AG04450 (cell line): ENCODE results near the gene NPLOC4. TPM values are rescaled to one million over a fixed set of nuclear protein-coding genes. Genes with fewer than 3 reads are reported as not detected.

Experiments
- CTCF ChIA-PET: fragments of 300-600, 350-600 bp; formaldehyde crosslinking; extraction: SDS; loops from one replicate; lab custom pipeline; 2022; ENCODE audit warnings: antibody characterized with exemption, inconsistent platforms; lab: Charles Lee
- POLR2A ChIA-PET: fragments of 350-600 bp; formaldehyde crosslinking; extraction: SDS; loops from one replicate; lab custom pipeline; 2021; ENCODE audit warnings: antibody characterized with exemption, inconsistent platforms; lab: Yijun Ruan, JAX
- DNase-seq: peaks from one replicate; pipeline ENCODE4 v3.0.0-alpha.2; 2011; ENCODE audit warnings: low read depth, low spot score
- H3K27ac ChIP-seq: one replicate; pipeline ENCODE4 v1.5.1; 2012; ENCODE audit warnings: low read depth, low read length, control low read depth
- H3K27me3 ChIP-seq: one replicate; pipeline ENCODE4 v1.6.0; 2012; ENCODE audit warnings: low read length; ENCODE audit not compliant: control insufficient read depth, insufficient read depth
- H3K4me3 ChIP-seq: 2 replicates; pipeline ENCODE4 v1.5.1; 2011; ENCODE audit warnings: mild to moderate bottlenecking, low read depth, low read length, control low read depth
- H3K9me3 ChIP-seq: 2 replicates; pipeline ENCODE4 v1.5.1; 2012; ENCODE audit warnings: low read length; ENCODE audit not compliant: control insufficient read depth, insufficient read depth
- CTCF ChIP-seq: IDR thresholded peaks from 2 replicates; pipeline ENCODE4 v1.5.1; 2011; ENCODE audit warnings: low read depth, low read length, control low read depth, inconsistent platforms
- polyA plus RNA-seq: library from polyadenylated mRNA; depleted of rRNA; stranded (reverse); fragments of >200 nt; gene quantifications from 2 replicates; pipeline ENCODE4 v1.2.3, GENCODE V29; 2011

Gene NPLOC4
- polyA plus RNA-seq, 1 experiment: 66.5 TPM

GRCh38 chr17:81603846-81604610, 32.9 kb downstream of the NPLOC4 start:
- TF ChIP-seq CTCF: no peak
- Histone ChIP-seq H3K27ac (no peak overlapping the region), H3K4me3 (no peak overlapping the region), H3K9me3 (no peaks in the 10 kb centered on the region; the same call in 1 of the 2 replicates), H3K27me3 (no peaks in the 10 kb centered on the region)
- CTCF ChIA-PET: no interaction called here
- POLR2A ChIA-PET: no interaction called here
- no peak for DNase-seq

- H3K27ac ChIP-seq: no peak overlapping the region
- no peak overlapping the region for H3K4me3 ChIP-seq
- TF ChIP-seq CTCF: peak; percentile 91
- no peaks in the 10 kb centered on the region for H3K27me3 ChIP-seq
- H3K9me3 ChIP-seq: no peaks in the 10 kb centered on the region
- ChIA-PET POLR2A (interaction anchor here (0.6 to 2.4 kb wide), 4 partner anchors 22 to 93 kb away, joined by 5 to 12 read pairs (median 10); partner anchors contain the start of gene ACTG1), CTCF (interaction anchor here (0.6 to 2.9 kb wide), 35 partner anchors 10 to 349 kb away, joined by 3 to 28 read pairs (median 5); partner anchors contain the start of genes ARL16, FAAP100 and HGS)
- DNase-seq: peak; percentile 38
These were observed 35.3 kb downstream of the NPLOC4 start for GRCh38 chr17:81601525-81602120.

GRCh38 chr17:81599719-81600486, 37.0 kb downstream of the NPLOC4 start:
- TF ChIP-seq CTCF: no peak
- no peak for DNase-seq
- H3K27ac ChIP-seq: no peak overlapping the region
- no peak overlapping the region for H3K4me3 ChIP-seq
- POLR2A ChIA-PET: interaction anchor here (0.7 to 2.4 kb wide), 7 partner anchors 20 to 89 kb away, joined by 3 to 12 read pairs (median 5); partner anchors contain the start of genes ACTG1 and FAAP100
- CTCF ChIA-PET: interaction anchor here (0.9 to 2.9 kb wide), 11 partner anchors 15 to 347 kb away, joined by 3 to 28 read pairs (median 8); no protein-coding TSS in a partner anchor
- H3K9me3 ChIP-seq: no peaks in the 10 kb centered on the region
- H3K27me3 ChIP-seq: no peaks in the 10 kb centered on the region

- no peak for TF ChIP-seq CTCF
- H3K27ac ChIP-seq: no peak overlapping the region
- CTCF ChIA-PET: interaction anchor here (3.5 kb wide), 1 partner anchor 8 kb away, joined by 14 read pairs; no protein-coding TSS in a partner anchor
- no peak overlapping the region for H3K4me3 ChIP-seq
- H3K9me3 ChIP-seq: no peaks in the 10 kb centered on the region
- no peak for DNase-seq
- POLR2A ChIA-PET: no interaction called here
- H3K27me3 ChIP-seq: no peaks in the 10 kb centered on the region
These were observed 43.6 kb downstream of the NPLOC4 start for GRCh38 chr17:81593105-81593871.
